MM.1S (cell line): ENCODE results near the gene CCDC47.

Experiments used
- CTCF ChIP-seq: fragments of 300-600 bp; sonication (generic); IDR thresholded peaks from 2 replicates; pipeline ENCODE4 v1.5.1; 2016; ENCODE audit warnings: antibody characterized with exemption, low read length, mixed read lengths
- EZH2 ChIP-seq: fragments of 300-600 bp; sonication (generic); optimal IDR thresholded peaks from 2 replicates; pipeline ENCODE3; 2017; ENCODE audit warnings: low read depth, mild to moderate bottlenecking, antibody characterized with exemption, low read length, mixed read lengths
- EZH2phosphoT487 ChIP-seq: fragments of 300-600 bp; sonication (generic); IDR thresholded peaks from 2 replicates; pipeline ENCODE4 v1.6.1; 2018; ENCODE audit warnings: antibody characterized with exemption, low read length

- TF ChIP-seq CTCF (no peak), EZH2 (no peak), EZH2phosphoT487 (no peak)
These were observed 66.9 kb downstream of the CCDC47 start for GRCh38 chr17:63706336-63707082.
